ENCODE results near the gene SH3PXD2B.
"Not testable (repeated sequence)": the region's sequence is repeated elsewhere in the genome, so short reads cannot be mapped to it uniquely, and the experiment has no call there.

SH3PXD2B gene

GRCh38 chr5:172294831-172295230, 159.5 kb downstream of the SH3PXD2B start:
- no peak for DNase-seq (ENCODE audit: low read depth)

GRCh38 chr5:172293745-172294342, 160.5 kb downstream of the SH3PXD2B start:
- no peak for DNase-seq (ENCODE audit: low read depth)

GRCh38 chr5:172293054-172293744, 161.1 kb downstream of the SH3PXD2B start:
- peak; percentile 39 for DNase-seq (ENCODE audit: low read depth)

- not testable (repeated sequence) for DNase-seq (ENCODE audit: low read depth)
Measured at GRCh38 chr5:172291837-172292236, 162.5 kb downstream of the SH3PXD2B start.

- DNase-seq (ENCODE audit: low read depth) = no peak
Measured at GRCh38 chr5:172288465-172288864, 165.9 kb downstream of the SH3PXD2B start.

GRCh38 chr5:172287140-172287539, 167.2 kb downstream of the SH3PXD2B start:
- DNase-seq (ENCODE audit: low read depth) = not testable (repeated sequence)

- no peak for DNase-seq (ENCODE audit: low read depth)
Measured at GRCh38 chr5:172285226-172286143, 168.8 kb downstream of the SH3PXD2B start.

GRCh38 chr5:172284611-172284980, 169.7 kb downstream of the SH3PXD2B start:
- peak; percentile 6 for DNase-seq (ENCODE audit: low read depth)

GRCh38 chr5:172283862-172284610, 170.3 kb downstream of the SH3PXD2B start:
- DNase-seq (ENCODE audit: low read depth) = peak; percentile 82

- DNase-seq (ENCODE audit: low read depth) = peak; percentile 72
Measured at GRCh38 chr5:172283020-172283861, 171.1 kb downstream of the SH3PXD2B start, which contains the start of gene UBTD2. Gene UBTD2, minus strand, starts transcription at chr5:172283764. Its CDS starts 99 bp downstream, at chr5:172283665.

- no peak for DNase-seq (ENCODE audit: low read depth)
Measured at GRCh38 chr5:172282272-172283019, 171.9 kb downstream of the SH3PXD2B start.

GRCh38 chr5:172281346-172281745, 173.0 kb downstream of the SH3PXD2B start:
- no peak for DNase-seq (ENCODE audit: low read depth)

GRCh38 chr5:172280929-172281328, 173.4 kb downstream of the SH3PXD2B start:
- no peak for DNase-seq (ENCODE audit: low read depth)

- DNase-seq (ENCODE audit: low read depth) = no peak
Measured at GRCh38 chr5:172280317-172280716, 174.0 kb downstream of the SH3PXD2B start.

GRCh38 chr5:172278356-172278755, 176.0 kb downstream of the SH3PXD2B start:
- no peak for DNase-seq (ENCODE audit: low read depth)

- no peak for DNase-seq (ENCODE audit: low read depth)
Measured at GRCh38 chr5:172276214-172276613, 178.1 kb downstream of the SH3PXD2B start.
